H1 (cell line): ENCODE results near the gene DDX18. TPM values are rescaled to one million over a fixed set of nuclear protein-coding genes. Genes with fewer than 3 reads are reported as not detected.

Experiments
- CTCF ChIA-PET: fragments of 300-600 bp; sonication (Branson Sonifier 250); formaldehyde crosslinking; loops from one replicate; lab custom pipeline; 2021; ENCODE audit not compliant: partially characterized antibody; lab: Charles Lee
- POLR2A ChIA-PET: fragments of 300-600 bp; sonication (Branson Sonifier 250); formaldehyde crosslinking; loops from one replicate; lab custom pipeline; 2021; ENCODE audit warnings: inconsistent platforms; ENCODE audit not compliant: partially characterized antibody; lab: Charles Lee
- DNase-seq, 2 experiments: peaks; one replicate each; pipeline versions ENCODE4 v3.0.0 to v3.0.0-alpha.2; 2010 to 2022; ENCODE audit warnings: low spot score in 2 of 2, low read depth in 1 of 2, mixed read lengths in 1 of 2
- FAIRE-seq: peaks from 2 replicates; lab custom pipeline; 2011; peaks lifted over from hg19 to GRCh38; lab: Jason Lieb, UNC
- H2AFZ ChIP-seq: 2 replicates; pipeline ENCODE4 v1.8.1; 2012; ENCODE audit warnings: low read length, inconsistent platforms
- H2AK5ac ChIP-seq: 2 replicates; pipeline ENCODE4 v1.6.1; 2013; ENCODE audit warnings: low read depth, low read length
- H2BK120ac ChIP-seq: replicated peaks from 2 replicates; pipeline ENCODE3; 2013; ENCODE audit warnings: low read depth, low read length, inconsistent platforms
- H2BK12ac ChIP-seq: 2 replicates; pipeline ENCODE4 v1.6.1; 2013; ENCODE audit warnings: low read depth, low read length
- H2BK15ac ChIP-seq: 2 replicates; pipeline ENCODE4 v1.6.1; 2013; ENCODE audit warnings: low read length
- H2BK20ac ChIP-seq: 2 replicates; pipeline ENCODE4 v1.6.1; 2013; ENCODE audit warnings: low read length
- H2BK5ac ChIP-seq: 2 replicates; pipeline ENCODE4 v1.6.1; 2013; ENCODE audit warnings: low read depth, low read length
- H3K14ac ChIP-seq: 2 replicates; pipeline ENCODE4 v1.6.1; 2013; ENCODE audit warnings: inconsistent platforms; ENCODE audit not compliant: insufficient read length
- H3K18ac ChIP-seq: 2 replicates; pipeline ENCODE4 v1.6.1; 2013; ENCODE audit warnings: low read length; ENCODE audit errors: extremely low read depth
- H3K23ac ChIP-seq: 2 replicates; pipeline ENCODE4 v1.6.1; 2013; ENCODE audit warnings: inconsistent platforms; ENCODE audit not compliant: insufficient read length
- H3K23me2 ChIP-seq: 2 replicates; pipeline ENCODE4 v1.6.1; 2013; ENCODE audit warnings: low read depth, low read length
- H3K27ac ChIP-seq: 2 replicates; pipeline ENCODE4 v1.6.1; 2011; ENCODE audit warnings: low read depth, low read length, inconsistent platforms
- H3K27me3 ChIP-seq, 4 experiments: replicated peaks in 1 of 4; 1 replicate in 1 of 4; 2 replicates in 3 of 4; pipeline versions ENCODE4 v1.6.1 to v1.8.1; 2011 to 2013; ENCODE audit warnings: low read length in 3 of 4, mild to moderate bottlenecking in 3 of 4, inconsistent platforms in 2 of 4, mixed read lengths in 2 of 4, moderate library complexity in 1 of 4; ENCODE audit not compliant: control insufficient read depth in 3 of 4, insufficient read depth in 3 of 4; ENCODE audit errors: extremely low read depth in 1 of 4
- H3K36me3 ChIP-seq, 4 experiments: 2 replicates each; pipeline versions ENCODE4 v1.6.1 to v1.8.1; 2011 to 2013; ENCODE audit warnings: mild to moderate bottlenecking in 4 of 4, low read length in 3 of 4, moderate library complexity in 2 of 4, control low read depth in 1 of 4, inconsistent platforms in 1 of 4; ENCODE audit not compliant: insufficient read depth in 4 of 4, control insufficient read depth in 2 of 4
- H3K4ac ChIP-seq: replicated peaks from 2 replicates; pipeline ENCODE3; 2013; ENCODE audit warnings: low read length, low read depth, mixed read lengths, inconsistent platforms; ENCODE audit not compliant: insufficient read length
- H3K4me1 ChIP-seq, 4 experiments: replicated peaks in 1 of 4; 1 replicate in 1 of 4; 2 replicates in 3 of 4; pipeline versions ENCODE4 v1.6.1 to v1.8.1; 2011 to 2013; ENCODE audit warnings: low read length in 3 of 4, inconsistent platforms in 2 of 4, mixed read lengths in 1 of 4; ENCODE audit not compliant: insufficient read depth in 4 of 4, control insufficient read depth in 3 of 4
- H3K4me2 ChIP-seq, 2 experiments: 2 replicates each; pipeline versions ENCODE4 v1.6.1 to v1.8.1; 2011 to 2013; ENCODE audit warnings: low read depth in 2 of 2, low read length in 2 of 2, control low read depth in 1 of 2, inconsistent platforms in 1 of 2, mild to moderate bottlenecking in 1 of 2; ENCODE audit not compliant: insufficient read depth in 1 of 2
- H3K4me3 ChIP-seq, 4 experiments: fragments of 200-600, 300-600 bp in 1 of 4; sonication (generic), shearing (Covaris generic), sonication (Bioruptor Twin) in 1 of 4; 2 replicates each; pipeline versions ENCODE4 v1.5.1 to v1.8.1; 2011 to 2016; ENCODE audit warnings: low read length in 4 of 4, low read depth in 3 of 4, control low read depth in 2 of 4, inconsistent platforms in 2 of 4, mild to moderate bottlenecking in 2 of 4, mixed read lengths in 1 of 4, moderate library complexity in 1 of 4; ENCODE audit not compliant: insufficient read depth in 2 of 4; ENCODE audit errors: extremely low read depth in 1 of 4
- H3K56ac ChIP-seq: replicated peaks from 2 replicates; pipeline ENCODE3; 2013; ENCODE audit warnings: low read depth, mild to moderate bottlenecking, mixed read lengths, low read length, inconsistent platforms; ENCODE audit not compliant: insufficient read length
- H3K79me1 ChIP-seq: 2 replicates; pipeline ENCODE4 v1.6.1; 2013; ENCODE audit warnings: low read depth, low read length, control low read depth
- H3K79me2 ChIP-seq, 2 experiments: 2 replicates each; pipeline versions ENCODE4 v1.6.1 to v1.8.1; 2012 to 2013; ENCODE audit warnings: low read length in 2 of 2, mild to moderate bottlenecking in 2 of 2, inconsistent platforms in 1 of 2; ENCODE audit not compliant: insufficient read depth in 2 of 2, control insufficient read depth in 1 of 2
- H3K9ac ChIP-seq, 4 experiments: replicated peaks in 1 of 4; 1 replicate in 1 of 4; 2 replicates in 3 of 4; pipeline versions ENCODE4 v1.6.1 to v1.8.1; 2011 to 2013; ENCODE audit warnings: low read depth in 3 of 4, low read length in 3 of 4, control low read depth in 2 of 4, mild to moderate bottlenecking in 2 of 4, moderate library complexity in 2 of 4, inconsistent platforms in 1 of 4; ENCODE audit errors: extremely low read depth in 1 of 4
- H3K9me3 ChIP-seq, 2 experiments: 2 replicates each; pipeline versions ENCODE4 v1.6.1 to v1.8.1; 2012 to 2013; ENCODE audit warnings: mild to moderate bottlenecking in 2 of 2, moderate library complexity in 2 of 2, control low read depth in 1 of 2, inconsistent platforms in 1 of 2, low read depth in 1 of 2, low read length in 1 of 2, mixed read lengths in 1 of 2; ENCODE audit not compliant: insufficient read depth in 2 of 2
- H4K20me1 ChIP-seq, 2 experiments: replicated peaks in 1 of 2; 2 replicates each; pipeline versions ENCODE3 to v1.8.1; 2011 to 2013; ENCODE audit warnings: inconsistent platforms in 2 of 2, low read length in 2 of 2, mild to moderate bottlenecking in 1 of 2; ENCODE audit not compliant: insufficient read depth in 2 of 2, control insufficient read depth in 1 of 2
- H4K5ac ChIP-seq: 2 replicates; pipeline ENCODE4 v1.6.1; 2013; ENCODE audit warnings: low read length, low read depth, mixed read lengths, inconsistent platforms; ENCODE audit not compliant: insufficient read length
- H4K8ac ChIP-seq: 2 replicates; pipeline ENCODE4 v1.8.0; 2013; ENCODE audit warnings: mild to moderate bottlenecking, moderate library complexity, low read length, inconsistent platforms; ENCODE audit not compliant: insufficient read depth; ENCODE audit errors: extremely low read depth
- H4K91ac ChIP-seq: replicated peaks from 2 replicates; pipeline ENCODE3; 2013; ENCODE audit warnings: low read length, mixed read lengths, inconsistent platforms; ENCODE audit not compliant: insufficient read length
- CHD2 ChIP-seq: IDR thresholded peaks from 2 replicates; pipeline ENCODE4 v1.6.1; 2012; ENCODE audit warnings: low read length, improper control_type of control experiment
- GABPA ChIP-seq: IDR thresholded peaks from 2 replicates; pipeline ENCODE4 v1.6.1; 2011; ENCODE audit warnings: mild to moderate bottlenecking, low read length, moderate library complexity, borderline replicate concordance; ENCODE audit not compliant: insufficient read depth
- SAP30 ChIP-seq: fragments of 300-600 bp; sonication (generic); IDR thresholded peaks from 2 replicates; pipeline ENCODE4 v1.7.1; 2012; ENCODE audit warnings: low read length, moderate library complexity, mild to moderate bottlenecking, inconsistent platforms; ENCODE audit not compliant: insufficient read depth, insufficient replicate concordance
- SIN3A ChIP-seq, 2 experiments: IDR thresholded peaks in 1 of 2; conservative IDR thresholded peaks in 1 of 2; 2 replicates each; pipeline ENCODE4 v1.6.1; 2011 to 2012; ENCODE audit warnings: low read length in 2 of 2, improper control_type of control experiment in 1 of 2, low read depth in 1 of 2, mild to moderate bottlenecking in 1 of 2
- SIRT6 ChIP-seq: IDR thresholded peaks from one replicate; pipeline ENCODE4 v1.7.1; 2012; ENCODE audit warnings: low read length, inconsistent platforms
- SP4 ChIP-seq: IDR thresholded peaks from 2 replicates; pipeline ENCODE4 v1.6.1; 2012; ENCODE audit warnings: low read length, inconsistent platforms
- WGBS, 2 experiments: shearing (Covaris generic) in 1 of 2; methylation state at CpG; one replicate each; pipeline versions ENCODE4 v1.1.6 to v1.1.7; 2013 to 2015; ENCODE audit warnings: low lambda C conversion rate in 2 of 2, mixed read lengths in 2 of 2, inconsistent platforms in 1 of 2, low coverage in 1 of 2, missing lambda C conversion rate in 1 of 2; ENCODE audit not compliant: insufficient replicate concordance in 2 of 2, insufficient coverage in 1 of 2, insufficient read length in 1 of 2; ENCODE audit errors: extremely low coverage in 1 of 2, missing lambda C conversion rate in 1 of 2; 5-methylcytosine and 5-hydroxymethylcytosine counted together
- polyA plus RNA-seq, 7 experiments: library from polyadenylated mRNA; depleted of rRNA in 3 of 7; stranded (reverse) in 5 of 7; unstranded in 2 of 7; fragments of >200 nt in 5 of 7; fragments of 200-250 nt in 2 of 7; gene quantifications; 1 replicate in 5 of 7; 2 replicates in 1 of 7; 4 replicates in 1 of 7; pipeline versions ENCODE4 v1.2.1 to v1.2.3, GENCODE V29; 2011 to 2013; ENCODE audit warnings: missing spikeins in 2 of 7, mixed read lengths in 2 of 7
- total RNA-seq: library from RNA; stranded (reverse); fragmentation: NEBNext Ultra II Directional; extraction: Animal tissue kit (Norgen Biotek cat#: 25700); gene quantifications from 2 replicates; pipeline ENCODE4 v1.2.1, GENCODE V29; 2021
- TF ChIP-seq, protein P1 (sequence below), 3 experiments: IDR thresholded peaks; 1 replicate in 2 of 3; 2 replicates in 1 of 3; pipeline versions ENCODE4 v1.5.1 to v1.6.1; 2011; ENCODE audit warnings: low read length in 3 of 3, mild to moderate bottlenecking in 3 of 3, inconsistent platforms in 2 of 3, low read depth in 1 of 3, moderate library complexity in 1 of 3; ENCODE audit not compliant: insufficient read depth in 1 of 3; ENCODE audit errors: control extremely low read depth in 1 of 3
- TF ChIP-seq, protein P2 (sequence below): IDR thresholded peaks from 2 replicates; pipeline ENCODE4 v1.6.1; 2012; ENCODE audit warnings: low read length, inconsistent platforms

The DDX18 gene
- total and polyA plus RNA-seq, 2 of the 8 experiments (the other 6 are each of a cell fraction or from before 2014, with no cell fraction given): 31.3 to 119 TPM

DNA sequence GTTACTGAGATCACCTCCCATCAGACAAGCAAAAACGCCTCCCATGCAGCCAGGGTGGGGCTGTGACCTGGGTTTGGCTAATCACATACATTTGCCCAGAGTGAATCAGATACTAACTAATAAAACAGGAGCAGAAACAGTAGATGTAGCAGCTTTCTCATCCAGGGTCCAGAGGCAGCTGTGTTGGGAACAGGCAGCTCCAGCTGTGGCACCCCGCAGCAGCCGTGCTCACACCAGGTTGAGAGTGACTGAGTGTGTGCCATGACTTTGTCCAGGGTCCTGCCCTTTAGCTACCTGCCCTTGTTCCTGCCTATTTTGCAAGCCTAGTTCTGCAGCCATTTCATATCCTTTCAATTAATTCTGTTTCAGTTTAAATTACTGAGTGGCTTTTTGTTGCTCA, 20.5 kb downstream of the DDX18 start:
- Histone ChIP-seq H2BK20ac (no peak overlapping the region), H2BK120ac (no peak overlapping the region), H3K4me3 (no peak overlapping the region), H4K8ac (no peak overlapping the region; the same call in 1 of the 2 replicates), H4K20me1 (peaks cover 2 to 11% of the 10 kb centered on the region in 2 experiments), H3K23me2 (peaks cover 4% of the 10 kb centered on the region; the same call in 1 of the 2 replicates), H3K9me3 (no peaks in the 10 kb centered on the region), H2BK15ac (no peak overlapping the region), H3K4me2 (no peak overlapping the region), H3K23ac (no peak overlapping the region), H4K5ac (no peak overlapping the region), H3K56ac (no peak overlapping the region), H3K4me1 (peaks cover 0 to 2% (median under 1%) of the 10 kb centered on the region in 4 experiments; a peak in 3 of 7 replicates), H2AK5ac (no peak overlapping the region), H3K27me3 (peaks cover 0 to 4% (median 0%) of the 10 kb centered on the region in 4 experiments; a peak in 2 of 7 replicates), H3K18ac (no peak overlapping the region), H3K79me2 (no peaks in the 10 kb centered on the region), H2BK5ac (no peak overlapping the region), H3K14ac (no peak overlapping the region), H2BK12ac (no peak overlapping the region), H3K9ac (no peak overlapping the region), H2AFZ (no peak overlapping the region), H3K79me1 (no peaks in the 10 kb centered on the region; the same call in 1 of the 2 replicates), H3K36me3 (peaks cover 5 to 20% (median 17%) of the 10 kb centered on the region in 4 experiments; a peak in 6 of 8 replicates), H3K4ac (no peak overlapping the region), H3K27ac (no peak overlapping the region), H4K91ac (no peak overlapping the region)
- DNase-seq (no peak), FAIRE-seq (no peak)
- CTCF ChIA-PET: interaction anchor here (0.7 to 4.0 kb wide), 11 partner anchors 9 to 226 kb away, joined by 3 to 27 read pairs (median 7); partner anchors contain the start of gene DDX18
- WGBS, 2 experiments: 92% methylated on average over 3 of the region's 3 CpGs; no CpG with 5 or more reads in 1 of the 2 experiments
- POLR2A ChIA-PET: interaction anchor here (1.1 to 1.5 kb wide), 5 partner anchors 10 to 24 kb away, joined by 3 to 5 read pairs (median 4); no protein-coding TSS in a partner anchor
- no peak for TF ChIP-seq CHD2
- no peak for TF ChIP-seq GABPA
- no peak for TF ChIP-seq SIN3A (conservative IDR thresholded peaks at IDR 0.05 in 1 of 2, IDR thresholded peaks at IDR 0.05 in 1 of 2; ENCODE audit: low read depth in 1 of 2, low read length in 2 of 2)
- TF ChIP-seq, protein P1, sequence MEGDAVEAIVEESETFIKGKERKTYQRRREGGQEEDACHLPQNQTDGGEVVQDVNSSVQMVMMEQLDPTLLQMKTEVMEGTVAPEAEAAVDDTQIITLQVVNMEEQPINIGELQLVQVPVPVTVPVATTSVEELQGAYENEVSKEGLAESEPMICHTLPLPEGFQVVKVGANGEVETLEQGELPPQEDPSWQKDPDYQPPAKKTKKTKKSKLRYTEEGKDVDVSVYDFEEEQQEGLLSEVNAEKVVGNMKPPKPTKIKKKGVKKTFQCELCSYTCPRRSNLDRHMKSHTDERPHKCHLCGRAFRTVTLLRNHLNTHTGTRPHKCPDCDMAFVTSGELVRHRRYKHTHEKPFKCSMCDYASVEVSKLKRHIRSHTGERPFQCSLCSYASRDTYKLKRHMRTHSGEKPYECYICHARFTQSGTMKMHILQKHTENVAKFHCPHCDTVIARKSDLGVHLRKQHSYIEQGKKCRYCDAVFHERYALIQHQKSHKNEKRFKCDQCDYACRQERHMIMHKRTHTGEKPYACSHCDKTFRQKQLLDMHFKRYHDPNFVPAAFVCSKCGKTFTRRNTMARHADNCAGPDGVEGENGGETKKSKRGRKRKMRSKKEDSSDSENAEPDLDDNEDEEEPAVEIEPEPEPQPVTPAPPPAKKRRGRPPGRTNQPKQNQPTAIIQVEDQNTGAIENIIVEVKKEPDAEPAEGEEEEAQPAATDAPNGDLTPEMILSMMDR (IDR thresholded peaks at IDR 0.05; ENCODE audit: control extremely low read depth in 1 of 3, insufficient read depth in 1 of 3, low read depth in 1 of 3, low read length in 3 of 3): no peak
- no peak for TF ChIP-seq SIRT6
- TF ChIP-seq, protein P2, sequence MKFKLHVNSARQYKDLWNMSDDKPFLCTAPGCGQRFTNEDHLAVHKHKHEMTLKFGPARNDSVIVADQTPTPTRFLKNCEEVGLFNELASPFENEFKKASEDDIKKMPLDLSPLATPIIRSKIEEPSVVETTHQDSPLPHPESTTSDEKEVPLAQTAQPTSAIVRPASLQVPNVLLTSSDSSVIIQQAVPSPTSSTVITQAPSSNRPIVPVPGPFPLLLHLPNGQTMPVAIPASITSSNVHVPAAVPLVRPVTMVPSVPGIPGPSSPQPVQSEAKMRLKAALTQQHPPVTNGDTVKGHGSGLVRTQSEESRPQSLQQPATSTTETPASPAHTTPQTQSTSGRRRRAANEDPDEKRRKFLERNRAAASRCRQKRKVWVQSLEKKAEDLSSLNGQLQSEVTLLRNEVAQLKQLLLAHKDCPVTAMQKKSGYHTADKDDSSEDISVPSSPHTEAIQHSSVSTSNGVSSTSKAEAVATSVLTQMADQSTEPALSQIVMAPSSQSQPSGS: no peak
- TF ChIP-seq SAP30: no peak
- TF ChIP-seq SP4: no peak
